GM21526 (cell line): Measurements from ENCODE around the gene KIF1C.
"Not testable (repeated sequence)": the region's sequence is repeated elsewhere in the genome, so short reads cannot be mapped to it uniquely, and the experiment has no call there.

Experiments
- ATAC-seq: cut with Tn5 transposase; IDR thresholded peaks from one replicate; pipeline ENCODE4 v1.9.1; 2021; ENCODE audit warnings: moderate library complexity; ENCODE audit not compliant: unreplicated experiment, low FRiP score

KIF1C gene

DNA sequence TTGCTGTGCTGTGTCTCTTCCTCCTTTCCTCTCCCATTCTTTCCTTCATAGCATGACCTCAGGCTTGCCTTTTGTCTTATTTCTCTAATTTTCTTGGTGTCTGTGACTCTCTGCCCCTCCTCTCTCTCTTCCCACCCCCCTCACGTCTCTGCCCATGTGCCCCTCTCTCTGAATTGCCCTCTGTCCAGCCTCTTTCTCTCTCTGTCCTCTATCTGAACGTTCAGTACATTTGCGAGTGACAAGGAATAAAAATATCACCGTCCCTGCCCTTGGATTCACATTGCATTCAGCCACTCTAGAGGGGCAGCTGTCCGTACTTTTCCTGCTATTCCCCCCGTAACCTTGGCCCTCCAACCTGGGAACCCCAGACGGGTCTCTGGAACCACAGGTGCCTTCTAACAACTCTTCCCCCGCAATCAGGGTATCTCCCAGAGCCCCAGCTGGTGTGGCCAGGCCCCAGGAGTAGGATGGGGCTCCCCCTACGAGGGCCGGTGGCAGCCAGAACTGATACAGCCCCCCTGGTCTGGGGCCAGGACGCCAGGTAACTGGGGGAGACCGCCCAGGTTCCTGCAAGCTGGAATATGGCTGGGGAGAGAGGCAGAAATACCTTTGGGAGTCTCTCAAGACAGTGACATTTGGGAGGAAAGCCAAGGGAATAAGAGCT, 1.8 kb downstream of the KIF1C start:
- no peak for ATAC-seq

- no peak for ATAC-seq
Observed at GRCh38 chr17:5000237-5000639, 2.5 kb downstream of the KIF1C start.

DNA sequence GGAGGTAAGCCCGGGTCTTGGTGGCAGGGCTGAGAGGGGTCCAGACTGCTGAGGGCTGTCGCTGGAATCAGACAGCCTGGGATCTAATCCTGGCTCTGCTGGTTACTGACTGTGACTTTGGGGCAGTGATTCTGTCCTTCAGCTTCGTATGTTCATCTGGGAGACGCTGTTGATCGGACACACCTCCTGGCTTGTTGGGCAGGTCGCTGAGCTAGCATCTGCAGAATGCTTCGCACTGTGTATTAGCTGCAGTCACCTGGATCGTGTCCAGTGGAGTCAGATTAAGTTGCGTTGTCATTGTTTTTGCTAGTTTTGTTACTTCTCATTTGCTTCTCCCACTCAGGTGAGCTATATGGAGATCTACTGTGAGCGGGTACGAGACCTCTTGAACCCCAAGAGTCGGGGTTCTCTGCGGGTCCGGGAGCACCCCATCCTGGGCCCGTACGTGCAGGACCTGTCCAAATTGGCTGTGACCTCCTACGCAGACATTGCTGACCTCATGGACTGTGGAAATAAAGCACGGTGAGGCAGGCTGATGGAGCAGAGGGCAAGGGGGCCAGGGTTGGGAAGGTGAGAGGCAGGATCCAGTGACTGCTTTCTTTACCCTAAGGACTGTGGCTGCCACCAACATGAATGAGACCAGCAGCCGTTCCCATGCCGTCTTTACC, 4.5 kb downstream of the KIF1C start:
- no peak for ATAC-seq

DNA sequence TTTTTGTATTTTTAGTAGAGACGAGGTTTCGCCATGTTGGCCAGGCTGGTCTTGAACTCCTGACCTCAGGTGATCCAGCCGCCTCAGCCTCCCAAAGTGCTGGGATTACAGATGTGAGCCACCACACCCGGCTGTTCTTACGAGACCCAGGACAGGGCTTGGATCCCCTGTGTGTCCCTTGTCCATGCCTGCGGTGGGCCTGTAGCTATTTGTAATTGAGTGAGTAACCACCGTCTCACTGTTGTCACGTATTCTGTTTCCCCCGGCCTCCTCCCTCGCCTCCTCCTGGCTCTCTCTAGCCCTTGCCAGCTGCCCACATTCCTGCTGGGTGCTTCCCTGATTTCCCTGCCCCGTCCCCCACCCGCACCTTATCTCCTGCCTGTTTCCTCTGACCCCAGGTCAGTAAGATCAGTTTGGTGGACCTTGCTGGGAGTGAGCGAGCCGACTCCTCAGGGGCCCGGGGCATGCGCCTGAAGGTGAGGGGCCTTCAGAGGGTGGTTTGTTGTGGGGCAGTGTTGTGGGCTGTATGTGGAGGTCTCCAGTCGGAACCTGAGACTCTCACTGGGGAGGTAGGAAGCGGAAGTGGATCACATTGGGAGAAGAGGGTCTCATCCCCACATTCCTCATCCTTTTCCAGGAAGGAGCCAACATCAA, 5.6 kb downstream of the KIF1C start:
- ATAC-seq = no peak

DNA sequence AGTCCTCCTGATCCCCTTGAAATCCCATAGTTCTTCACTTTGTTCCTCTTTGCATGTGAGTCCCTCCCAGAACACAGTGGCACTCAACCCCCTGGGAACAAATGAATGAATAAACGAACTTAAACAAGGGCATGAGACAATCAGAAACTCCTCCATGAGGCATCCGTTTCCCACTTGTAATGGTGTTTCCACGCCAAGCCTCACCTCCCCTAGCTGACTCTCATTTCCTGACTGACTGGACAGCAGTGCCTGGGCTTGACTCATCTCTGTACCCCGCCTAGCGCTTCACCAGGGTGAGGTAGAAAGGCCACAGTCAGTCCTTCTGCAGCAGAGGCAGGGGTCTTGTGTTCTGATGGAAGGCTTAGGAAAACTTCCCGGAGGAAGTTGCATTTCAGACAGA, 14.2 kb downstream of the KIF1C start:
- no peak for ATAC-seq

GRCh38 chr17:5014357-5014756, 16.6 kb downstream of the KIF1C start:
- ATAC-seq = no peak

- ATAC-seq = no peak
Observed at GRCh38 chr17:5019475-5019956, 21.8 kb downstream of the KIF1C start.

GRCh38 chr17:5020502-5021023, 22.8 kb downstream of the KIF1C start:
- ATAC-seq = no peak

DNA sequence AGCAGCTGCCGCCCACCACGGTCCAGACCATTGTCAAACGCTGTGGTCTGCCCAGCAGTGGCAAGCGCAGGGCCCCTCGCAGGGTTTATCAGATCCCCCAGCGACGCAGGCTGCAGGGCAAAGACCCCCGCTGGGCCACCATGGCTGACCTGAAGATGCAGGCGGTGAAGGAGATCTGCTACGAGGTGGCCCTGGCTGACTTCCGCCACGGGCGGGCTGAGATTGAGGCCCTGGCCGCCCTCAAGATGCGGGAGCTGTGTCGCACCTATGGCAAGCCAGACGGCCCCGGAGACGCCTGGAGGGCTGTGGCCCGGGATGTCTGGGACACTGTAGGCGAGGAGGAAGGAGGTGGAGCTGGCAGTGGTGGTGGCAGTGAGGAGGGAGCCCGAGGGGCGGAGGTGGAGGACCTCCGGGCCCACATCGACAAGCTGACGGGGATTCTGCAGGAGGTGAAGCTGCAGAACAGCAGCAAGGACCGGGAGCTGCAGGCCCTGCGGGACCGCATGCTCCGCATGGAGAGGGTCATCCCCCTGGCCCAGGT, 24.5 kb downstream of the KIF1C start:
- ATAC-seq = no peak

- no peak for ATAC-seq
Observed at GRCh38 chr17:5023588-5024147, 25.9 kb downstream of the KIF1C start.

DNA sequence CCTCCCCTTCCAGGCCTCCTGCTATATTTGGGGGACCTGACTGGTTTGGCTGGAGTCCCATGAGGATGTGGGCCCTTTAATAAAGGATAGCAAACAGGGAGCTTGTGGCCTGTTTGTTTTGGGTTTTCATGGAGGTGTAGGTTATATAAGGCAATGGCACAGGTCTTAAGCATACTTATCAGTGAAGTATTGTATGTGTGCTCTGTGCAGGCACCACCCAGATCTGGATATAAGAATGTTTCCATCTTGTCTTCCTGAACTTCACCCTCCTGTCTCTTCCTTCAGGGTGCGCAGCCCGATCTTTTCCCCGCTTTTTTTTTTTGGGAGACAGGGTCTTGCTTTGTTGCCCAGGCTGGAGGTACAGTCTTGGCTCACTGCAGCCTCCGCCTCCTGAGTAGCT, 26.9 kb downstream of the KIF1C start:
- no peak for ATAC-seq

GRCh38 chr17:5027299-5027698, 29.5 kb downstream of the KIF1C start:
- no peak for ATAC-seq

DNA sequence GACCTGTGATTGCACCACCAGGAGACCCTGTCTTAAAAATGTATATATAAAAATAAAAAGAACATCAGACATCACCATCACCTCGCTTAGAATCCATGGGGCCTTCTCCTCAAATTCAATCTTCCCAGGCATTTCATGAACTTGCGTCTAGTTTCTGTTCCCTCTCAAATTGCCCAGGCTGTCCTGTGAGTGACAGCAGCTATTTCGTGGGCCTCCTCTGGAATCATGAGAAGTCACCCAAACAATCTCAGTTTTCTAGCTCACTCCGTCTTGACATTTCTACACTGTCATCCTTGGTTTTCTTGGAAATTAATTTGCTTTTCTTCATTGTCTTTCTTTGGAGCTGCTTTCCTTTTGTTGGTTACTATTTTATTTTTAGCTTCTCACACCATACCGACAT, 30.2 kb downstream of the KIF1C start:
- ATAC-seq = no peak

GRCh38 chr17:5030168-5030567, 32.4 kb downstream of the KIF1C start:
- not testable (repeated sequence) for ATAC-seq

DNA sequence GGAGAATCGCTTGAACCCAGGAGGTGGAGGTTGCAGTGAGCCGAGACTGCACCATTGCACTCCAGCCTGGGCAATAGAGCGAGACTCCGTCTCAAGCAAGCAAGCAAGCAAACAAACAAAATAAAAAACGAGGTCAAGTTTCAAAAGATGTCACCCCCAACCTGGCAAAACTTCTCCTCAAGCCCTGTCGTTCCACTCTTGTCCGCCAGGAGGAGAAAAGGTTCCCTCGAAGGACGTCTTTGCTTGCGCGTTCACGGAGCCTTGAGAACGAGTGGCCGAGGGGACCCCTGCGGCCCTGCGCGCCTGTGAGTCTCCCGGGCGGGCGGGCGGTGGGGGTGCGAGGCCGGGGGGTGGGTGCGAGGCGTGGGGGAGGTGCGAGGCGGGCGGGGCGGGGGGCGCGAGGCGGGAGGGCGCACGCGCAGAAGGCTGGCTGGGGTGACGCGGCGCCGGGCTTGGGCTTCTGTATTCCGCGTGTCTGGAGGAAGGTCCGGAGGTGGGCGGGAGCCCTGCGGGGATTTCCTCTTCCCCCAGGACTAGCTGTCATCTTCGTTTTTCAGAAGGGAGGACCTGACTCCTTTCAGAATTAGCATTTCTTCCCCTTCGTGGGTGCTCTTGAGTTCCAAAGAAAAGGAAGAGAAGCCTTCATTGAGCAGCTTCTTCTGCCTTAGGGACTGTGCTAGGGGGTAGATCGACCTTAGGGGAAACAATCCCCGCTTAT, 33.8 kb downstream of the KIF1C start:
- ATAC-seq = no peak

GRCh38 chr17:5032865-5033264, 35.1 kb downstream of the KIF1C start:
- no peak for ATAC-seq

- ATAC-seq = no peak
Observed at GRCh38 chr17:5033352-5034015, 35.7 kb downstream of the KIF1C start.

DNA sequence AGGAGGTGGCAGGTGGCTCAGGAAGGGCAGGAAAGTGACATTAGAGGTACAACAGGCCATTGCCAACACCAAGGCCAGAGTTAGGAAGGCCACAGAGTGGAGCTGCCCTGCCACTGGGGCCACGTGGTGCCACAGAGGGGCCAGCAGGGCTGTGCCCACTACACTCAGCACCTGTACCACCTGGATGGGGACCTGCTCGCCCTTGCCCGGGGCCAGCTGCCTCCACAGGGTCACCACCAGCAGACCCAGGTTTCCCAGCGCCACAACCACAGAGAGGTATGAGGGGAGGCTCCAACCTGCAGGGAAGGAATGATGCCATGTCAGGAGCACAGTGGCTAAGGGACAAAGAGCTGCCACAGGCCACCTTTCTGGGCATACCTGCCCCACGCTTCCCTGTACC, 36.3 kb downstream of the KIF1C start:
- ATAC-seq = no peak

DNA sequence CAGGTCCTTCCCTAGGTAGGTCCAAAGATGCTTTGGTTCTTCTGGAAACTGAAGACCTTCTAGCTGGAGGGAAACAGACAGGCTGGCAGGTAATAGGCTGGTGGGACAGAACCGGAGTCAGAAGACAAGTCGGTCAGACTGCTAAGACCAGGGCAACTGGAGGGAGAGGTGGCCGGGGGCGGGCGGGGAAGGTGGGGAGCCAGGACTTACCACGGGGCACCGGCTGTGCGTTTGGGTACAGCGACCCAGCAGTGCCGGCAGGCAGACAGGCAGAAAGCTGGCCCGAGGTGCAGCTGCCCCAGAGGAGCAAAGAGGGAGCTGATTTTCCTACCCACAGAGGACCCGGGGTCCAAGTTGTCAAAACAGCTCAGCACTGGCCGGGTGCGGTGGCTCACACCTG, 36.9 kb downstream of the KIF1C start:
- no peak for ATAC-seq

DNA sequence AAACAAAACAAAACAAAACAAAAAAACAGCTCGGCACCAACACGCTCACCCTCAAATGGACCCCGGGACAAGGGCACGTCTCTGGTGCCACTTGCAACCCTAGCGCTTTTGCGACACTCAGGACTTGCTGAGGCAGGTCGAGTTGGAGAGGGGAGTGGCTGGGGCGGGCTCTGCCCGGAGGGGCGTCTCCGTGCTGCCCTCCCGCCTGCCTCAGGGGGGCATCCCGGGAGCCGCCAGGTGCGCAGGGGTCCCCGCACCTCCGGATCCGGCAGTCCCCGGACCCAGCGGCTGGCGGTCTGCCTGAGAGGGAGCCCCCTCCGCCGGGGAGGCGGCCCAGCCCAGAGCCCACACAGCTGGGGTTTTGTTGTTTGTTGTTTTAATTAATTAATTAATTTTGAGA, 37.6 kb downstream of the KIF1C start, which contains the start of gene SLC52A1:
Gene SLC52A1 (minus strand): TSS at position 112 of the 400 bp plus-strand sequence. CDS start 820 bp downstream, outside the sequence.
- ATAC-seq = no peak
